Measurements from ENCODE around the gene IQSEC1.

The IQSEC1 gene

DNA sequence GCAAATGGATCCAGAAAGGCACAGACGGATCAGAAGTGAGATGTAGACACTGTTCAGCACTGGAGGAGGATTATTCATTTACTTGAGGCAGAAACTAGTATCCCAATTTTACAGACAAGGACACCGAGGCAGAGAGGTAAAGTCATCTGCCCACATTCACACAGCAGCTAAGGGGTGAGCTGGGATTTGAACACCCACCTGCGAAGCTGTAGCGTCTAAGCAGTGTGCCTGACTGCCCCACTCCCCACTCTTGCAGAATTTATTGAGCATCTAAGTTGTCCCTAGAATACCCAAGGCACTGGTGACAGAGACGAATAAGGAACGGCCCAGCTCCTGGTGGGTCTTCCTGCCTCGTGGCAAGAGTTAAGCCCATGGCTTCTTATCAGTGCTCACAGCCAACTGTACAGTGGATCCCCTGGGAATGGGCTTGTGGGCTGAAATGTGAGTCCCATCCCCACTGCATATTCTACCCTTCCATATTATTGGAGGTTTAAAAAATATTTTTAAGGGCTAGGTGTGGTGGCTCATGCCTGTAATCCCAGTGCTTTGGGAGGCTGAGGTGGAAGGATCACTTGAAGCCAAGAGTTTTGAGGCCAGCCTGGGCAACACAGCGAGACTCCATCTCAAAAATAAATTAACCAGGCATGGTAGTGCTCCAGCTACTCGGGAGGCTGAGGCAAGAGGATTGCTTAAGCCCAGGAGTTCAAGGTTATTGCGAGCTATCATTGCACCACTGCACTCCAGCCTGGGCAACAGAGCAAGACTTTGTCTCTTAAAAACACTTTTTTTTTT is 77.6 kb downstream of the IQSEC1 start:
- DNase-seq: no peak

GRCh38 chr3:12994607-12995388 is 78.4 kb downstream of the IQSEC1 start:
- DNase-seq: peak; percentile 78

GRCh38 chr3:12994357-12994606 is 78.9 kb downstream of the IQSEC1 start:
- DNase-seq: no peak

DNA sequence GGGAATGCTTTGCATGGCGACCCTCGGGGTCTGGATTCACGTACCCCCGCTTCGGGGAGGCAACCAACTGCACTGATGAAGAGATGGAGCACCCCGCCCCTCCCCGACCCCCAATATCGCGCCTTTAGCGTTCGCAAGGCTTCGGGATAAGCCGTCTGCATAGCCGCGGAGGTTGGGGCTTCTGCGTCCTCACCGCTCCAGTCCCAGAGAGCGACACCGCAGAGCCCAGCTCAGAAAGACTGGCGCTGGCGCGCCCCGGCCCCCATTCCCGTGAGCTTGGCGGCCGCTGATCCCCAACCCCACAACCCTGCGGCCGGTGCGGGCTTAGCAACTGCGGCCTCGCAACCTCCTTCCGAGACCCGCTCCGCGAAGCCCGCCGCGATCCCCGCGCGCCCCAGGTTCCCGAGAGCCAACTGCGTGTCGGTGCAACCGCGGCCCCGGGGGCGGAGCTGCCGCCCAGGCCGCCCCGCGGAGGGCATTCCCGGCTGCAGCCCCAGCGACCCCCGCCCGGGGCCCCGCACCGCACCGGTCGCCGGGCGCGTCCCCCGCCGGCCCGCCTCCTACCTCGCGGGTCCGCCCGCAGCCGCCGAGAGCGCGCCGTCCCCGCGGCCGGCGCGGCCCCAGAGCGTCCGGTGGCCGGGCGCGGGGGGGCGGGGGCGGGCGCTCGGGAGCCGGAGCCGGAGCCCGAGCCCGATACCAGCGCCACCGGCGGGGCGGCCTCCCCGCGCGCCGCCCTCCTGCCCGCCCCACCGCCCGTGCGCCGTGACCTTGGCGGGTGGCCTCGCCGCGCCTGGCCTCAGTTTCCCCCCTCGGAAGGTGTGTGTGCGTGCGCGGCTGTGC is 79.5 kb downstream of the IQSEC1 start:
- no peak for DNase-seq

- no peak for DNase-seq
Measured at GRCh38 chr3:12992629-12993516, 80.4 kb downstream of the IQSEC1 start.

DNA sequence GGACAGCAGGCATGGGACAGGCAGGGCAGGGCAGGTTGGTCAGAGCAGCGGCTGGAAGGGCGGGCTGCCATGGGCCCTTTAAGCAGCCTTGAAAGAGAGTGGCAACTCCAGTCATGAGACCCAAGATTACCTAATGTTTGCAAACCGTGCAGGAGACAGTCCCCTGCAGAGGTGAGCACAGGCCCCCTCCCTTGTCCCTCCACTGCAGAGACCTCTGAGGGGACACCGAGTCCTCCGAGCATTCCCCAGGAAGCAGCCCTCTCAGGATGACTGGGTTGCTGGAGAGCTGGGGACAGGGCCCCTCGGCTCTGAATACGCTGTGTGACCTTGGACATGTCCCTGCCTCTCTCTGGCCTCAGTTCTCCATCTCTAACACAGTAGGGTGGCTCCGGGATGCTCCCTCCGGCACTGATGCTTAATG is 81.4 kb downstream of the IQSEC1 start:
- no peak for DNase-seq

DNA sequence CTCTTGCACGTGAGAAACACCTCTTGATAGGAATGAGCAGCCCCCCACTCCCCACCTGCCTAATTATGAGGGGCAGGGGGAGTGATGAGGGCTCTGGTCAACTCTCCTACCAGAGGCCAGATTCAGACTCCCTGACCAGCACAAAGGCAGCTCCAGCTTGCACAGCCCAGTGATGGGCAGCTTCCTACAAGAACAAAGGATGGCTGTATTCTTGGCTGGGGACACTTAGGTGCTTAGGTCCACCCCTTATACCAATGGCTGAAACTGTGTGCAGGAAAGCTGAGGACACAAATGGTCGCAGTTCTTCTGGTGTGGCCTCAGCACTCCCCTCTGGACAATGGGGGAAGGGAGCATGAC is 81.8 kb downstream of the IQSEC1 start:
- DNase-seq: no peak

- no peak for DNase-seq
Measured at GRCh38 chr3:12990781-12991480, 82.3 kb downstream of the IQSEC1 start.

DNA sequence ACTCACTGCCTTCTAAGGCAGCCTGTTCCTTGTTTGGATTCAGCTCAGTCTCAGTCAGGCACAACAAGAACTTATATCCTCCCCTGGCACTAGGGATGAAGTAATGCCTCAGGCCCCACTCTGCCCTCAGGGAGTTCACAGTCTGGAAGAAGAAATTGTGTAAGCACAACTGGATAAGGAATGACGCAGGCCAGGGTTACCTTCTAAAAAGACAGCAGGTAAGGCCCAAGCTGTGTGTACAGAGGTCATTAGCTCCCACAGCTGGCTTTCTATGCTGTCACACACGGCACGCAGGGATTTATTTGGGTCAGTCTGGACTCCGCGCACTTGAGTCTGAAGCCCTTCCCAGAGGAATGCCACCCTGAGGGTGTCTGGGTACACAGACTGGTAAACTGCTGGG is 82.9 kb downstream of the IQSEC1 start:
- DNase-seq: no peak

DNA sequence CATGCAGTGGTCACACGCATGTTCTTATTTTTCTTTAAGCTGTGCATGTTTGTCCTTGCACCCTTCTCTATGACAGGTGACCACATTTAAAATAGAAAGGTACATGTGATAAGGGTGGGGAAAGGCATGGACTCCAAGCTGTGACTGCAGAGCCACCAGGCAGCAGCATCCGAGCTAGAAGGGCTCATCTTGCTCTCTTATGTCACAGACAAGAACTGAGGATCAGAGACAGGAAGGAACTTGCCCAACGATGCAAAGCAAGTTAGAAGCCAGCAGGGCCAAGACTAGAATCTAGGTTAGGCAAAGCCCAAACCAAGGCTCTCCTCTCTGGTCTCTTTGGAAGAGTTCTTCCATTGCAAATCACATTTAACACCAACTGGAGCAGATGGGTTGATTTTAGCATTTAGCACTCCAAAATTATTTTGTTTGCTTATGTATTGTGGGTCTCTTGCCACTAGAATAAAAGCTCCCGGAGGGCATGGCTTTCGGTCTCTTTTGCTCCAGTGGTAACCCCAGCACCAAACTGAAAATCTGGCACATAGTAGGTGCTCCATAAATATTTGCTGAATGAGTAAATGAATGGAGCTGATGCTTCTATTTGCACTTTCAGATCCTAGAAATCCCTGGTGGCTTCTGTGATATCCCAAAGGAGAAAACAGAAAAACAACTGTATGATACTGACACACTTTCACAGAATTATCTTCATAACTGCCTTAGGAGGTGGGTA is 84.3 kb downstream of the IQSEC1 start:
- DNase-seq: no peak

GRCh38 chr3:12987602-12988001 is 85.6 kb downstream of the IQSEC1 start:
- no peak for DNase-seq

DNA sequence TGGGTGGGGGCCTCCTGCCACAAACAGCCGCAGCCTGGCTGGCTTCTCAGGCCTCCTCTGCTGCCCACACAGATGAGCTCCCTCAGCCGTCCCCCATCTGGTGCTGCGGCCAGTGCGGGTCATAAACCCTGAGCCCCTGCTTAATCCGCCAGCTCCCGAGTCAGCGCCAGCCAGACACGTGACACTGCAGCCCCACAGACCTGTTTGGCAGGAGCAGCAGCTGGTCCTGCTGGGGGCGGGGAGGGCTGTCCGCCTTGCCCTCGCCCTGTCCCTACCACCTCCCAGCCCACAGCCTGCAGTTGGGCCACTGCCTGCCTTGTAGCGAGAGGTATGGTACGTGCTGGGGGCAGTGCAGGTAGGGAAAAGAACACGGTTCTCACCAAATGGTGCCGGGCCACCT is 86.2 kb downstream of the IQSEC1 start:
- no peak for DNase-seq

DNA sequence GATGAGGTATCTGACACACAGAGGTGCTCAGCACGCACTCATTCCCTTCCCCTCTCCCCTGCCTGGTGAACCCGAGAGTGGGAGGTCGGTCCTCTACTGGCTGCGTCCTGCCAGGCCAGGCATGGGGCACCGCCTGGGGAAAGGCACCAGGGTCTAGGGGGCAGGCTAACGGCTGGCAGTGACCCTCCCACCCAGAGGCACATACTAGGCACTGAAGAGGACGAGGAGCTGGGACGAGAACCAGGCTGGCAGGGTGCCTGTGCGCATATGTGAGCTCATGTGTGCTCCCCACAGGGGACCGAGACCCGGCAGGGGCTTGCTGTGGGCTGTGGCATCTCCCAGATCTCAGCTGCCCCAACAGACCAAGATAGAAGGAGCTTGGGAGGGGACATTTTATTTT is 86.7 kb downstream of the IQSEC1 start:
- DNase-seq: no peak

DNA sequence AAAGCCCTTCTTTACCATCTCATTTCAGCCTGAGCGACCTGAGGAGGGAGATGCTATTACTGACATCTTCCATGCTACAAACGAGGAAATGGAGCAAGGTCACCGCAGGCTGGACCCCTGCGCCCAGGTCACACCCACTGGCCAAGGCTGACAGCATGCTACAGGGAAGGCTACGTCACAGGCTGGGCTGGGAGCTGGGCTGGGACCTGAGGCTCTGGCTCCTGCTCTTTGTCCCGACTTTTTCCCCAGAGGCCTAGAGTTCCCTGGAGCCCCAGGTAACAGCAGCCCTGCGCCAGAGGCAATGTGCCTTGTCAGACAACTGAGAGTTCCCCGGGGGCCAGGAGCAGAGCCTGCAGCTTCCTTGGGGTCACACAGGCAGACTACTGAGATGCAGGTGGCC is 87.2 kb downstream of the IQSEC1 start:
- no peak for DNase-seq

- DNase-seq: no peak
Measured at GRCh38 chr3:12985148-12985547, 88.1 kb downstream of the IQSEC1 start.

DNA sequence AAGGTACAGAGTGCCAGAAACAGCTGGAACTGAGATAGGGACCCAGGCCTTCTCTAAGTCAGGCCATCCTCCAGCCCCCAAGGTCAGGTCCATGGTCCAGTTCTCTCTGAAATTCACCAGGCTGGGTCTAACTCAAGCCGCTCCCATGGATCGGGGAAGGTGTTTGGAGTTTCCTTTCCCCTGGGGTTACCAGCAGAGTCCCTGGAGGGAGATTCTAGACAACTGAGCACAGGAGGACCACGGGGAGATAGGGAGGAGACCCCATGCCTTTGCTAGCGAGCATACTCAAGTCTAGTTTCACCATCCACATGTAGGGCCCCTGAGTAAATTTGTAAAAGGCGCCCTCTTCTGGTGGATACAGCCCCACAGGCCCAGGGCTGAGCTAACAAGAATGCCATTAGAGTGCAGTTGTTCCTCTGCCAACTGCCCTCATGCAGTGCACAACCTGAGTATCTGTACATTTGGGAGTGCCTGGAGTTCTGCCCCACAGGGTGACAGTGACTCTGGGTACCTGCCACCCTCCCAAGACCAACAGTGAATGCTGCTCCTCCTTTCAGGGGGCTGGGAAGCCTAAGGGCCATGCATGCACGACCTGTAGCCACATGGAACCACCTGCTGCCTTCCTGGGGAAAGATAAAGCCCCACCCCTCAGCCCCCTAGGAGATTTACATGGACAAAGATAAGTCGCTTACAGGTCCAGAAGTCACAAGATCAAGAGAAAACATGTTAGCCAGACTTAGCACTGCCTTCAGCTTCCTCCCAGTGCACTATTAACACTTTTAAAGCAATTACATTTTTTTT is 89.0 kb downstream of the IQSEC1 start:
- peak; percentile 38 for DNase-seq

DNA sequence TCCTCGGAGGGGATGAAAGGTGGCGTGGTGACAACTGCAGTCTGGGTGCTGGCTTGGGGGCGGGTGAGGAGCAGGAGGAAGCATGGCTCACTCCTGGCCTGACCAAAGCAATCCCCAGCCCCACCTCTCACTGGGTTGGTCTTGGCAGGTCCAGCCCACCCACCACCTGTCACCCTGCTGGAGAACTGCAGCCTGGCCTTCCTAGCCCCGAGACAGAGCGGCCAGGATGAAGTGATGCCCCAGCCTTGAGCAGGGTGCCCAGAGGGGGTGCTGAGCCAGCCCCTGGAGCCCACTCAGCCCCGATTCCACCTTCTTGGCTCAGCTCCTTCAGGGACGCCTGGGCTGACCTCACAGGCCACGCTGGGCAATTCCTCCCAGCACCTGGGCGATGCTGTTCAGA is 89.9 kb downstream of the IQSEC1 start:
- DNase-seq: no peak

- DNase-seq: no peak
Measured at GRCh38 chr3:12982619-12983101, 90.6 kb downstream of the IQSEC1 start.

- no peak for DNase-seq
Measured at GRCh38 chr3:12981306-12982275, 91.6 kb downstream of the IQSEC1 start.

Measured in activated effector memory CD4-positive, alpha-beta T cell treated with Interleukin-2 at 50 U/mL for 16 hours (primary cell).